ENCODE measurements around the gene TLCD3A. TPM values are rescaled to one million over a fixed set of nuclear protein-coding genes. Genes with fewer than 3 reads are reported as not detected.
"Not testable (repeated sequence)": the region's sequence is repeated elsewhere in the genome, so short reads cannot be mapped to it uniquely, and the experiment has no call there.

The TLCD3A gene
- total and polyA plus RNA-seq, 10 of the 15 experiments (the other 5 are each of a cell fraction or from before 2014, with no cell fraction given) = 2.9 to 29.7 (median 17.8) TPM

DNA sequence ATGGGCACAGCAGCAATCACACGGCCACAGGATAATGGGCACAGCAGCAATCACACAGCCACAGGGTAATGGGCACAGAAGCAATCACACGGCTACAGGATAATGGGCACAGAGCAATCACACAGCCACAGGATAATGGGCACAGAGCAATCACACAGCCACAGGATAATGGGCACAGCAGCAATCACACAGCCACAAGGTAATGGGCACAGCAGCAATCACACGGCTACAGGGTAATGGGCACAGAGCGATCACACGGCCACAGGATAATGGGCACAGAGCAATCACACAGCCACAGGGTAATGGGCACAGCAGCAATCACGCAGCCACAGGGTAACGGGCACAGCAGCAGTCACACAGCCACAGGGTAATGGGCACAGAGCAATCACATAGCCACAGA is 17.0 kb downstream of the TLCD3A start:
- in situ Hi-C loops (cut with MboI) = not testable (repeated sequence)
- peaks cover 30 to 33% of the 10 kb centered on the region in 2 experiments for H3K36me3 ChIP-seq (ENCODE audit: control insufficient read depth in 2 of 2, insufficient read depth in 2 of 2, low read length in 1 of 2)

DNA sequence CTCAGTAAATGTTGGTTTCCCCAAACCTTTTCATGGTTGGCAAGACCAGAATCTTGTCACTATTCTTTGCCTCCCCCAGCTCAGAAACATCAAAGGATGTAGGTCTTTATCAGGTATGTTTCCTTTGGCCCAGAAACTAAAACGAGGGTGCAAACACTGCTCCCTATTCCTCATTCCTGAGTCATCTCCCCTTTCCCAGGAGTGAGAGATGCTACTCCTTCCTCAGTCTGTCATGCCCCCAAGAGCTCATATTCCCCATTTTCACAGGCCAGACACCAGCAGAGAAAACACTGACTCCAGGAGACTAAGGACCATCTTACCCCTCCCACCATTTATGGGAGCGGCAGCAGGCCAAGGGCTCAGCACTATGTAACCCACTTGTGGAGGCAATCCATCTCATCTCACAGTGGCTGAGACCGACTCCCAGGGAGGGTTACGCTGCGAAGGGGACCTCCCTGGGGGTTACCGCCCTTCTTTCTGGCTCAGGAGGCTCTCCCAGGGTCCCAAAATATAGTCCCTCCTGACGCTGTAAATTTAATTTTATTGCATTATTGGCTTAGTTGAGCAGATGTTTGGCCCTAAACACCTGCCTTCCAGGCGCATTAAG is 18.1 kb downstream of the TLCD3A start:
- Histone ChIP-seq H3K36me3 (ENCODE audit: control insufficient read depth in 2 of 2, insufficient read depth in 2 of 2, low read length in 1 of 2) (peaks cover 22 to 27% of the 10 kb centered on the region in 2 experiments), H2AFZ (ENCODE audit: control insufficient read depth, low read depth, low read length) (no peak overlapping the region), H3K79me2 (ENCODE audit: control insufficient read depth, insufficient read depth, low read length) (peaks cover 45% of the 10 kb centered on the region), H3K9ac (ENCODE audit: control insufficient read depth, insufficient read depth, low read length) (peak overlapping the region; percentile 91), H3K9me3 (replicated peaks; ENCODE audit: control insufficient read depth, insufficient read depth, low read length) (peaks cover 3% of the 10 kb centered on the region; the same call in 1 of the 3 replicates), H3K4me3 (peak overlapping the region; percentile 98), H3K4me2 (ENCODE audit: control insufficient read depth, insufficient read depth) (peak overlapping the region; percentile 96), H4K20me1 (ENCODE audit: control insufficient read depth, insufficient read depth) (no peaks in the 10 kb centered on the region), H3K27ac (ENCODE audit: control insufficient read depth, insufficient read depth) (peak overlapping the region; percentile 89), H3K4me1 (ENCODE audit: control insufficient read depth, insufficient read depth, low read length) (peaks cover 4% of the 10 kb centered on the region; the same call in 1 of the 2 replicates), H3K27me3 (replicated peaks in 1 of 2; ENCODE audit: control insufficient read depth in 2 of 2, insufficient read depth in 2 of 2, low read length in 1 of 2) (no peaks in the 10 kb centered on the region)
- ATAC-seq (no peak), FAIRE-seq (no peak), DNase-seq (ENCODE audit: low read depth, low spot score) (no peak)
- ChIA-PET CTCF (interaction anchor here (0.7 to 1.7 kb wide), 8 partner anchors 8 to 338 kb away, joined by 3 to 5 read pairs (median 4); partner anchors contain the start of genes GLOD4 and MRM3), SMC1A (ENCODE audit: uncharacterized antibody, unreplicated experiment) (interaction anchor here (1.0 to 1.5 kb wide), 5 partner anchors 8 to 338 kb away, joined by 3 to 5 read pairs (median 4); partner anchors contain the start of gene VPS53), POLR2A (interaction anchor here (0.9 to 1.7 kb wide), 7 partner anchors 10 to 37 kb away, joined by 3 to 5 read pairs (median 4); partner anchors contain the start of genes GLOD4, MRM3 and VPS53), RAD21 (ENCODE audit: unreplicated experiment) (interaction anchor here (0.5 to 1.7 kb wide), 6 partner anchors 10 to 588 kb away, joined by 3 to 5 read pairs (median 3); no protein-coding TSS in a partner anchor)
- in situ Hi-C loops (cut with MboI) (no loop called here), intact Hi-C loops (cut with micrococcal nuclease; ENCODE audit: unreplicated experiment) (no loop called here)
- 66% methylated on average over 8 of the region's 8 CpGs for WGBS (ENCODE audit: insufficient coverage, insufficient replicate concordance, low lambda C conversion rate, missing lambda C conversion rate)
- no TSS peak for BruUV-seq (replicated peaks)
- TF ChIP-seq BMI1 (IDR thresholded peaks at IDR 0.05; ENCODE audit: borderline replicate concordance) = no peak
- TF ChIP-seq, protein P1, sequence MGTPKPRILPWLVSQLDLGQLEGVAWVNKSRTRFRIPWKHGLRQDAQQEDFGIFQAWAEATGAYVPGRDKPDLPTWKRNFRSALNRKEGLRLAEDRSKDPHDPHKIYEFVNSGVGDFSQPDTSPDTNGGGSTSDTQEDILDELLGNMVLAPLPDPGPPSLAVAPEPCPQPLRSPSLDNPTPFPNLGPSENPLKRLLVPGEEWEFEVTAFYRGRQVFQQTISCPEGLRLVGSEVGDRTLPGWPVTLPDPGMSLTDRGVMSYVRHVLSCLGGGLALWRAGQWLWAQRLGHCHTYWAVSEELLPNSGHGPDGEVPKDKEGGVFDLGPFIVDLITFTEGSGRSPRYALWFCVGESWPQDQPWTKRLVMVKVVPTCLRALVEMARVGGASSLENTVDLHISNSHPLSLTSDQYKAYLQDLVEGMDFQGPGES (IDR thresholded peaks at IDR 0.05) = no peak
- no peak for TF ChIP-seq RAD51 (IDR thresholded peaks at IDR 0.05)
- no peak for TF ChIP-seq HDAC6 (IDR thresholded peaks at IDR 0.05; ENCODE audit: unreplicated experiment)
- TF ChIP-seq ZNF384 (IDR thresholded peaks at IDR 0.05; ENCODE audit: borderline replicate concordance, low read depth, low read length) = no peak
- TF ChIP-seq, protein P2, sequence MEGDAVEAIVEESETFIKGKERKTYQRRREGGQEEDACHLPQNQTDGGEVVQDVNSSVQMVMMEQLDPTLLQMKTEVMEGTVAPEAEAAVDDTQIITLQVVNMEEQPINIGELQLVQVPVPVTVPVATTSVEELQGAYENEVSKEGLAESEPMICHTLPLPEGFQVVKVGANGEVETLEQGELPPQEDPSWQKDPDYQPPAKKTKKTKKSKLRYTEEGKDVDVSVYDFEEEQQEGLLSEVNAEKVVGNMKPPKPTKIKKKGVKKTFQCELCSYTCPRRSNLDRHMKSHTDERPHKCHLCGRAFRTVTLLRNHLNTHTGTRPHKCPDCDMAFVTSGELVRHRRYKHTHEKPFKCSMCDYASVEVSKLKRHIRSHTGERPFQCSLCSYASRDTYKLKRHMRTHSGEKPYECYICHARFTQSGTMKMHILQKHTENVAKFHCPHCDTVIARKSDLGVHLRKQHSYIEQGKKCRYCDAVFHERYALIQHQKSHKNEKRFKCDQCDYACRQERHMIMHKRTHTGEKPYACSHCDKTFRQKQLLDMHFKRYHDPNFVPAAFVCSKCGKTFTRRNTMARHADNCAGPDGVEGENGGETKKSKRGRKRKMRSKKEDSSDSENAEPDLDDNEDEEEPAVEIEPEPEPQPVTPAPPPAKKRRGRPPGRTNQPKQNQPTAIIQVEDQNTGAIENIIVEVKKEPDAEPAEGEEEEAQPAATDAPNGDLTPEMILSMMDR (IDR thresholded peaks at IDR 0.05 in 2 of 3, conservative IDR thresholded peaks at IDR 0.05 in 1 of 3; ENCODE audit: control insufficient read depth in 2 of 3, extremely low read depth in 1 of 3, insufficient read depth in 1 of 3, low read depth in 3 of 3, low read length in 3 of 3) = no peak
- TF ChIP-seq SIX5 (IDR thresholded peaks at IDR 0.05; ENCODE audit: low read depth, low read length, severe bottlenecking) = no peak
- TF ChIP-seq CREB1 (IDR thresholded peaks at IDR 0.05; ENCODE audit: low read depth) = no peak
- TF ChIP-seq MXI1 (IDR thresholded peaks at IDR 0.05; ENCODE audit: low read depth, low read length) = no peak
- no peak for TF ChIP-seq FOS (IDR thresholded peaks at IDR 0.05; ENCODE audit: borderline replicate concordance, extremely low read depth, insufficient read length)
- TF ChIP-seq SREBF2 (IDR thresholded peaks at IDR 0.05; ENCODE audit: low read length) = no peak
- TF ChIP-seq EGR1 (IDR thresholded peaks at IDR 0.05; ENCODE audit: borderline replicate concordance in 1 of 2, low read depth in 2 of 2, low read length in 2 of 2) = no peak

More for the DNA sequence above, 17.0 kb downstream of the TLCD3A start:
- H3K27ac ChIP-seq (ENCODE audit: control insufficient read depth, insufficient read depth); DNase-seq (ENCODE audit: low read depth, low spot score); H3K4me3 ChIP-seq; H3K27me3 ChIP-seq (replicated peaks in 1 of 2; ENCODE audit: control insufficient read depth in 2 of 2, insufficient read depth in 2 of 2, low read length in 1 of 2); BruUV-seq (replicated peaks); intact Hi-C loops (cut with micrococcal nuclease; ENCODE audit: unreplicated experiment); ATAC-seq; H3K9me3 ChIP-seq (replicated peaks; ENCODE audit: control insufficient read depth, insufficient read depth, low read length); RAD21 ChIA-PET (ENCODE audit: unreplicated experiment); H4K20me1 ChIP-seq (ENCODE audit: control insufficient read depth, insufficient read depth); H3K4me1 ChIP-seq (ENCODE audit: control insufficient read depth, insufficient read depth, low read length); H3K9ac ChIP-seq (ENCODE audit: control insufficient read depth, insufficient read depth, low read length); H2AFZ ChIP-seq (ENCODE audit: control insufficient read depth, low read depth, low read length); FAIRE-seq: not testable (repeated sequence)
- peak; percentile 50 for TF ChIP-seq HDAC6 (IDR thresholded peaks at IDR 0.05; ENCODE audit: unreplicated experiment)
- CTCF ChIA-PET = interaction anchor here (1.3 to 1.6 kb wide), 2 partner anchors 232 to 337 kb away, joined by 5 read pairs; no protein-coding TSS in a partner anchor
- peak overlapping the region; percentile 96; the same call in 1 of the 2 replicates for H3K4me2 ChIP-seq (ENCODE audit: control insufficient read depth, insufficient read depth)
- peaks cover 45% of the 10 kb centered on the region for H3K79me2 ChIP-seq (ENCODE audit: control insufficient read depth, insufficient read depth, low read length)
- POLR2A ChIA-PET = interaction anchor here (1.5 kb wide), 1 partner anchor 35 kb away, joined by 5 read pairs; the partner anchor contains the start of gene VPS53
- 94% methylated on average over 6 of the region's 7 CpGs for WGBS (ENCODE audit: insufficient coverage, insufficient replicate concordance, low lambda C conversion rate, missing lambda C conversion rate)
- SMC1A ChIA-PET (ENCODE audit: uncharacterized antibody, unreplicated experiment) = interaction anchor here (1.1 to 1.5 kb wide), 2 partner anchors 34 to 337 kb away, joined by 3 to 4 read pairs; partner anchors contain the start of gene VPS53
